Cardiac muscle cell (in vitro differentiated cells and primary cell): ENCODE results near the gene NAP1L4. TPM values are rescaled to one million over a fixed set of nuclear protein-coding genes. Genes with fewer than 3 reads are reported as not detected.

ENCODE experiments used
- DNase-seq, 2 donors: peaks; one replicate each; pipeline versions ENCODE4 v3.0.0 to v3.0.0-alpha.2; 2010 to 2017; ENCODE audit warnings: low read depth in 1 of 2, low spot score in 1 of 2
- H3K27ac ChIP-seq: fragments of 200-600 bp; sonication (generic); 2 replicates; pipeline ENCODE4 v1.5.1; 2016
- H3K27me3 ChIP-seq: fragments of 200-600 bp; sonication (generic); 2 replicates; pipeline ENCODE4 v1.6.0; 2016; ENCODE audit warnings: control low read depth
- H3K36me3 ChIP-seq: fragments of 200-600 bp; sonication (generic); 2 replicates; pipeline ENCODE4 v1.5.1; 2016; ENCODE audit warnings: control low read depth
- H3K4me1 ChIP-seq: fragments of 200-600 bp; sonication (generic); 2 replicates; pipeline ENCODE4 v1.8.1; 2017; ENCODE audit warnings: low read depth, mild to moderate bottlenecking, mixed run types
- H3K4me3 ChIP-seq: fragments of 200-600 bp; sonication (generic); 2 replicates; pipeline ENCODE4 v1.5.1; 2016; ENCODE audit warnings: mild to moderate bottlenecking
- H3K9me3 ChIP-seq: fragments of 200-600 bp; sonication (generic); 2 replicates; pipeline ENCODE4 v1.5.1; 2017; ENCODE audit warnings: low read depth, mild to moderate bottlenecking, control low read depth
- polyA plus RNA-seq: library from polyadenylated mRNA; unstranded; fragments of >200 nt; fragmentation: Nextera tagmentation; extraction: Ambion mirVana; gene quantifications from 2 replicates; pipeline ENCODE4 v1.2.1, GENCODE V29; 2016
- total RNA-seq: library from RNA; depleted of rRNA; stranded (reverse); fragments of >200 nt; gene quantifications from 2 replicates; pipeline ENCODE4 v1.2.3, GENCODE V29; 2016
- TF ChIP-seq, protein P1 (sequence below): IDR thresholded peaks from 2 replicates; pipeline ENCODE4 v1.5.1; 2012; ENCODE audit warnings: low read depth, mild to moderate bottlenecking, low read length

Gene NAP1L4
- total and polyA plus RNA-seq, 2 experiments from 2014 or later: 132 to 254 TPM

GRCh38 chr11:2931420-2931746, 60.7 kb downstream of the NAP1L4 start:
- H3K4me3 ChIP-seq: no peak overlapping the region
- no peak overlapping the region for H3K27ac ChIP-seq
- H3K36me3 ChIP-seq: no peaks in the 10 kb centered on the region
- H3K4me1 ChIP-seq: peaks cover 7% of the 10 kb centered on the region
- peaks cover 57% of the 10 kb centered on the region for H3K27me3 ChIP-seq
- no peaks in the 10 kb centered on the region for H3K9me3 ChIP-seq
- TF ChIP-seq, protein P1, sequence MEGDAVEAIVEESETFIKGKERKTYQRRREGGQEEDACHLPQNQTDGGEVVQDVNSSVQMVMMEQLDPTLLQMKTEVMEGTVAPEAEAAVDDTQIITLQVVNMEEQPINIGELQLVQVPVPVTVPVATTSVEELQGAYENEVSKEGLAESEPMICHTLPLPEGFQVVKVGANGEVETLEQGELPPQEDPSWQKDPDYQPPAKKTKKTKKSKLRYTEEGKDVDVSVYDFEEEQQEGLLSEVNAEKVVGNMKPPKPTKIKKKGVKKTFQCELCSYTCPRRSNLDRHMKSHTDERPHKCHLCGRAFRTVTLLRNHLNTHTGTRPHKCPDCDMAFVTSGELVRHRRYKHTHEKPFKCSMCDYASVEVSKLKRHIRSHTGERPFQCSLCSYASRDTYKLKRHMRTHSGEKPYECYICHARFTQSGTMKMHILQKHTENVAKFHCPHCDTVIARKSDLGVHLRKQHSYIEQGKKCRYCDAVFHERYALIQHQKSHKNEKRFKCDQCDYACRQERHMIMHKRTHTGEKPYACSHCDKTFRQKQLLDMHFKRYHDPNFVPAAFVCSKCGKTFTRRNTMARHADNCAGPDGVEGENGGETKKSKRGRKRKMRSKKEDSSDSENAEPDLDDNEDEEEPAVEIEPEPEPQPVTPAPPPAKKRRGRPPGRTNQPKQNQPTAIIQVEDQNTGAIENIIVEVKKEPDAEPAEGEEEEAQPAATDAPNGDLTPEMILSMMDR: no peak
- DNase-seq: no peak

DNA sequence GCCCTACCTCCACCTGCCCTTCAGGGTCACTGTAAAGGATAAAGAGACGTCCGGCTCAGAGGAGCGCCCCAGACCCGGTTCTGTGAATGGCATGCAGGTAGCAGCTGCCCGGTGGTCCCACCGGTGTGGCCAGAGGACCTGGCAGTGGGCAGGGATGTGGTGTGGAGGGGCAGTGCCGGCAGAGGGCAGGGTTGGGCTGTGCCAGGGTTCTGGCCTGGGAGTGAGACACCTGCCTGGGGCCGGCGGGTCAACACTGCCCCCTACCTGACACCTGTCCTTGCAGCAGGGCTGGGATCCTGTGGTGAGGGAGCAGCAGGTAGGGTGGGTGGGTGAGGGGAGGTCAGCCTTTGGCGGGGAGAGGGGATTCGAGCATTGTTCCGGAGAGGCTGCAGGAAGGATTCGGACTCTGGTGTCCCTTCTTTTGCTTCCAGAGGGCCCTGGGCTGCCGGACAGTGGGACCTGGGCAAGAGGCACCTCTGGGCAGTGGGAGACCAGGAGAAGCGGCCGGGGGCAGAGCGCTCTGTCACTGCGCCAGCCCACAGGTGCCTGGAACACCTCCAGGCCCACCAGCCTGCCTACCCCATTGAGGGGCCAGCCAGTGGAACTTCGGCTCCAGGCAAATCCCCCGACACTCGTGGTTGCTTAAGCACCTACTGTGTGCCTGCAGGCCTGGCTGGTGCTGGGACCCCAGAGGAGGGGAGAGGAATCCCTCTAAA, 61.3 kb downstream of the NAP1L4 start:
- Histone ChIP-seq H3K4me1 (peaks cover 7% of the 10 kb centered on the region), H3K36me3 (no peaks in the 10 kb centered on the region), H3K27me3 (peaks cover 58% of the 10 kb centered on the region), H3K9me3 (no peaks in the 10 kb centered on the region), H3K27ac (no peak overlapping the region), H3K4me3 (no peak overlapping the region)
- TF ChIP-seq, protein P1: peak; percentile 42
- DNase-seq: peak; percentile 51 to 72

GRCh38 chr11:2929950-2930703, 62.0 kb downstream of the NAP1L4 start:
- Histone ChIP-seq H3K4me3 (peak overlapping the region; percentile 20), H3K27me3 (peaks cover 58% of the 10 kb centered on the region), H3K36me3 (no peaks in the 10 kb centered on the region), H3K4me1 (peaks cover 7% of the 10 kb centered on the region), H3K27ac (no peak overlapping the region), H3K9me3 (no peaks in the 10 kb centered on the region)
- TF ChIP-seq, protein P1: peak; percentile 53
- DNase-seq: peak in 1 of 2 donors; percentile 33

- no peak overlapping the region for H3K27ac ChIP-seq
- peak in 1 of 2 donors; percentile 76 for DNase-seq
- H3K4me3 ChIP-seq: peak overlapping the region; percentile 26
- no peaks in the 10 kb centered on the region for H3K36me3 ChIP-seq
- no peaks in the 10 kb centered on the region for H3K9me3 ChIP-seq
- H3K27me3 ChIP-seq: peaks cover 64% of the 10 kb centered on the region
- peaks cover 7% of the 10 kb centered on the region for H3K4me1 ChIP-seq
- TF ChIP-seq, protein P1: no peak
Observed at GRCh38 chr11:2929531-2929949, 62.6 kb downstream of the NAP1L4 start.

GRCh38 chr11:2928605-2929530, 63.3 kb downstream of the NAP1L4 start, which contains the start of gene PHLDA2:
Gene PHLDA2, minus strand, starts transcription at chr11:2929420. Its CDS starts 56 bp downstream, at chr11:2929364.
- no peaks in the 10 kb centered on the region for H3K36me3 ChIP-seq
- no peaks in the 10 kb centered on the region for H3K9me3 ChIP-seq
- H3K27ac ChIP-seq: no peak within 1 kb of the TSS
- TF ChIP-seq, protein P1: no peak
- peak within 1 kb of the TSS; percentile 26 for H3K4me3 ChIP-seq
- peaks cover 7% of the 10 kb centered on the region for H3K4me1 ChIP-seq
- H3K27me3 ChIP-seq: peaks cover 64% of the 10 kb centered on the region
- DNase-seq: peak; percentile 52 to 73
